Measurements from ENCODE around the gene CHCHD6. TPM values are rescaled to one million over a fixed set of nuclear protein-coding genes. Genes with fewer than 3 reads are reported as not detected.

CHCHD6 gene
- total RNA-seq, 1 experiment from 2014 or later: 36.3 TPM

DNA sequence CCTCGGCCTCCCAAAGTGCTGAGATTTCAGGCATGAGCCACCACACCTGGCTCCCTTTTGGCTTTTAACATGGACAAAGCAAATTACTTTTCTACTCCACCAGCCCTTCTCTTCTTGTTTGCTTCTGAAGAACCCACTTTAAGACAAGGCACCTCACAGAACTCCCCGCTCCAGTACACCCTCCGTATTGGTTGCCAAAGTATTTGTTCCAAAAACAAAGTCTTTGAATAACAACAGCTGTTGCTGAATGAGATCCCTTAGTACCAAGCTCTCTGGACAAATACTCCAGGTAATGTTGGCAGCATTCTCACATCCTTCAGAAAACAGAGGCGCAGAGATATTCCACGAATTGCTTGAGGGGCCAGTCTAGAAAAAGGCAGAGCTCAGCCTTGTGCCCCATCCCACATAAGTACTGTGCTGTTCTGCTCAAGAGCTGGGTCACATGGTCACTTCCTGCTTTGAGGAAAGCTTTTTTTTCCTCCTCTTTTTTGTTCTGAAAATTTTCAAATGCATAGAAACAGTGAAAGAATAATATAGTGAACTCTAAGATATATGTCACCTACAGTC lies 7.3 kb upstream of the CHCHD6 start:
- Histone ChIP-seq H3K4me2 (ENCODE audit: low read length) (no peak overlapping the region), H3K27ac (ENCODE audit: low read depth, low read length) (no peak overlapping the region), H3K4me3 (replicated peaks in 1 of 2; ENCODE audit: low read depth in 1 of 2, low read length in 2 of 2) (no peak overlapping the region), H3K27me3 (ENCODE audit: insufficient read depth, low read length) (no peaks in the 10 kb centered on the region; the same call in 1 of the 2 replicates), H3K4me1 (ENCODE audit: control insufficient read depth in 1 of 2, insufficient read depth in 2 of 2, low read length in 2 of 2) (no peaks in the 10 kb centered on the region), H4K20me1 (ENCODE audit: insufficient read depth) (no peaks in the 10 kb centered on the region), H2AFZ (ENCODE audit: low read depth, low read length, poor library complexity, severe bottlenecking) (no peak overlapping the region), H3K9me2 (ENCODE audit: insufficient read depth) (no peaks in the 10 kb centered on the region), H3K9ac (ENCODE audit: low read length) (no peak overlapping the region), H3K36me3 (ENCODE audit: control insufficient read depth in 1 of 2, insufficient read depth in 2 of 2, low read length in 2 of 2) (no peaks in the 10 kb centered on the region), H3K79me2 (ENCODE audit: insufficient read depth, low read length) (no peaks in the 10 kb centered on the region), H3K9me3 (ENCODE audit: control insufficient read depth in 1 of 2, insufficient read depth in 1 of 2, low read depth in 1 of 2, low read length in 2 of 2) (no peaks in the 10 kb centered on the region)
- no TSS peak for BruUV-seq (replicated peaks)
- CTCF ChIA-PET: no interaction called here
- no peak for ATAC-seq
- intact Hi-C loops (cut with micrococcal nuclease): no loop called here
- no peak for TF ChIP-seq ZFX (IDR thresholded peaks at IDR 0.05)
- TF ChIP-seq, protein P1, sequence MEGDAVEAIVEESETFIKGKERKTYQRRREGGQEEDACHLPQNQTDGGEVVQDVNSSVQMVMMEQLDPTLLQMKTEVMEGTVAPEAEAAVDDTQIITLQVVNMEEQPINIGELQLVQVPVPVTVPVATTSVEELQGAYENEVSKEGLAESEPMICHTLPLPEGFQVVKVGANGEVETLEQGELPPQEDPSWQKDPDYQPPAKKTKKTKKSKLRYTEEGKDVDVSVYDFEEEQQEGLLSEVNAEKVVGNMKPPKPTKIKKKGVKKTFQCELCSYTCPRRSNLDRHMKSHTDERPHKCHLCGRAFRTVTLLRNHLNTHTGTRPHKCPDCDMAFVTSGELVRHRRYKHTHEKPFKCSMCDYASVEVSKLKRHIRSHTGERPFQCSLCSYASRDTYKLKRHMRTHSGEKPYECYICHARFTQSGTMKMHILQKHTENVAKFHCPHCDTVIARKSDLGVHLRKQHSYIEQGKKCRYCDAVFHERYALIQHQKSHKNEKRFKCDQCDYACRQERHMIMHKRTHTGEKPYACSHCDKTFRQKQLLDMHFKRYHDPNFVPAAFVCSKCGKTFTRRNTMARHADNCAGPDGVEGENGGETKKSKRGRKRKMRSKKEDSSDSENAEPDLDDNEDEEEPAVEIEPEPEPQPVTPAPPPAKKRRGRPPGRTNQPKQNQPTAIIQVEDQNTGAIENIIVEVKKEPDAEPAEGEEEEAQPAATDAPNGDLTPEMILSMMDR (IDR thresholded peaks at IDR 0.05 in 2 of 3, conservative IDR thresholded peaks at IDR 0.05 in 1 of 3; ENCODE audit: borderline replicate concordance in 1 of 3, insufficient read depth in 1 of 3, low read depth in 2 of 3, low read length in 2 of 3): no peak
- no peak for TF ChIP-seq POLR2AphosphoS5 (IDR thresholded peaks at IDR 0.05; ENCODE audit: low read depth, low read length)
- TF ChIP-seq YY1 (IDR thresholded peaks at IDR 0.05; ENCODE audit: extremely low read depth, insufficient replicate concordance, low read depth, low read length): no peak
- TF ChIP-seq, protein P2, sequence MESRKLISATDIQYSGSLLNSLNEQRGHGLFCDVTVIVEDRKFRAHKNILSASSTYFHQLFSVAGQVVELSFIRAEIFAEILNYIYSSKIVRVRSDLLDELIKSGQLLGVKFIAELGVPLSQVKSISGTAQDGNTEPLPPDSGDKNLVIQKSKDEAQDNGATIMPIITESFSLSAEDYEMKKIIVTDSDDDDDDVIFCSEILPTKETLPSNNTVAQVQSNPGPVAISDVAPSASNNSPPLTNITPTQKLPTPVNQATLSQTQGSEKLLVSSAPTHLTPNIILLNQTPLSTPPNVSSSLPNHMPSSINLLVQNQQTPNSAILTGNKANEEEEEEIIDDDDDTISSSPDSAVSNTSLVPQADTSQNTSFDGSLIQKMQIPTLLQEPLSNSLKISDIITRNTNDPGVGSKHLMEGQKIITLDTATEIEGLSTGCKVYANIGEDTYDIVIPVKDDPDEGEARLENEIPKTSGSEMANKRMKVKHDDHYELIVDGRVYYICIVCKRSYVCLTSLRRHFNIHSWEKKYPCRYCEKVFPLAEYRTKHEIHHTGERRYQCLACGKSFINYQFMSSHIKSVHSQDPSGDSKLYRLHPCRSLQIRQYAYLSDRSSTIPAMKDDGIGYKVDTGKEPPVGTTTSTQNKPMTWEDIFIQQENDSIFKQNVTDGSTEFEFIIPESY (IDR thresholded peaks at IDR 0.05; ENCODE audit: extremely low read depth, insufficient replicate concordance, low read length): no peak
- TF ChIP-seq EZH2 (IDR thresholded peaks at IDR 0.05): no peak
- TF ChIP-seq EZH2phosphoT487 (IDR thresholded peaks at IDR 0.05; ENCODE audit: borderline replicate concordance): no peak
- no peak for TF ChIP-seq CBX3 (IDR thresholded peaks at IDR 0.05; ENCODE audit: low read depth)
- TF ChIP-seq FOSL1 (IDR thresholded peaks at IDR 0.05; ENCODE audit: low read depth): no peak
- no peak for TF ChIP-seq SIN3A (IDR thresholded peaks at IDR 0.05; ENCODE audit: low read depth)
- TF ChIP-seq, protein P3, sequence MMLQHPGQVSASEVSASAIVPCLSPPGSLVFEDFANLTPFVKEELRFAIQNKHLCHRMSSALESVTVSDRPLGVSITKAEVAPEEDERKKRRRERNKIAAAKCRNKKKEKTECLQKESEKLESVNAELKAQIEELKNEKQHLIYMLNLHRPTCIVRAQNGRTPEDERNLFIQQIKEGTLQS (IDR thresholded peaks at IDR 0.05): no peak
- TF ChIP-seq SRF (IDR thresholded peaks at IDR 0.05; ENCODE audit: low read depth): no peak
- no peak for DNase-seq (ENCODE audit: low read depth, low spot score)
- RAD21 ChIA-PET (ENCODE audit: low non-redundant PET in 1 of 2, low total read pairs in 2 of 2, uncharacterized antibody in 2 of 2, unreplicated experiment in 2 of 2): no interaction called here
- POLR2A ChIA-PET: no interaction called here

Measured in HCT116 (cell line).